Measurements from ENCODE around the gene ARTN. TPM values are rescaled to one million over a fixed set of nuclear protein-coding genes. Genes with fewer than 3 reads are reported as not detected.

Gene ARTN
- total and polyA plus RNA-seq, 4 donors, result 1.8 to 4.9 (median 2.1) TPM; not detected in 1

Other genes with a start within 250 kb of the ARTN start
- gene ST3GAL3, start 226.3 kb upstream of the ARTN start, total RNA-seq, result 10 to 100 TPM; 29.7 to 32.0 TPM
- 10 to 100 TPM; 20.2 to 24.3 TPM for gene ST3GAL3, start 226.3 kb upstream of the ARTN start, polyA plus RNA-seq
- gene IPO13, start 13.1 kb downstream of the ARTN start, total RNA-seq, result 10 to 100 TPM; 19.4 to 22.5 TPM
- gene IPO13, start 13.1 kb downstream of the ARTN start, polyA plus RNA-seq, result 10 to 100 TPM in 1 of 2 donors, 1 to 10 TPM in 1; 9.8 to 29.2 TPM
- 10 to 100 TPM; 11.8 to 14.7 TPM for gene DPH2, start 36.2 kb downstream of the ARTN start, total RNA-seq
- gene DPH2, start 36.2 kb downstream of the ARTN start, polyA plus RNA-seq, result 10 to 100 TPM in 1 of 2 donors, 1 to 10 TPM in 1; 6.0 to 15.8 TPM
- gene ATP6V0B, start 41.2 kb downstream of the ARTN start, total RNA-seq, result 10 to 100 TPM; 77.9 to 79.8 TPM
- 100 to 1,000 TPM; 109 to 119 TPM for gene ATP6V0B, start 41.2 kb downstream of the ARTN start, polyA plus RNA-seq
- 10 to 100 TPM; 31.8 to 32.2 TPM for gene B4GALT2, start 45.4 kb downstream of the ARTN start, total RNA-seq
- gene B4GALT2, start 45.4 kb downstream of the ARTN start, polyA plus RNA-seq, result 10 to 100 TPM; 34.8 to 40.2 TPM
- 1 to 10 TPM; 2.6 to 6.0 TPM for gene CCDC24, start 57.8 kb downstream of the ARTN start, total RNA-seq
- 10 to 100 TPM in 1 of 2 donors, 1 to 10 TPM in 1; 5.8 to 29.7 TPM for gene CCDC24, start 57.8 kb downstream of the ARTN start, polyA plus RNA-seq
- gene SLC6A9, start 97.7 kb downstream of the ARTN start, total RNA-seq, result 10 to 100 TPM in 1 of 2 donors, 1 to 10 TPM in 1; 5.5 to 18.9 TPM
- gene SLC6A9, start 97.7 kb downstream of the ARTN start, polyA plus RNA-seq, result 1 to 10 TPM; 1.3 to 7.5 TPM
- gene KLF17, start 185.0 kb downstream of the ARTN start, total RNA-seq, result under 1 TPM; 0.16 to 0.33 TPM
- under 1 TPM; 0.13 to 0.15 TPM for gene KLF17, start 185.0 kb downstream of the ARTN start, polyA plus RNA-seq
- not detected for gene KLF18, start 207.8 kb downstream of the ARTN start, total RNA-seq
- not detected for gene KLF18, start 207.8 kb downstream of the ARTN start, polyA plus RNA-seq